Measurements from ENCODE around the gene DDIT3. TPM values are rescaled to one million over a fixed set of nuclear protein-coding genes. Genes with fewer than 3 reads are reported as not detected.
"Not testable (repeated sequence)": the region's sequence is repeated elsewhere in the genome, so short reads cannot be mapped to it uniquely, and the experiment has no call there.

The DDIT3 gene
- total and polyA plus RNA-seq, 2 of the 8 experiments (the other 6 are each of a cell fraction or from before 2014, with no cell fraction given) = 4.9 to 5.7 TPM

DNA sequence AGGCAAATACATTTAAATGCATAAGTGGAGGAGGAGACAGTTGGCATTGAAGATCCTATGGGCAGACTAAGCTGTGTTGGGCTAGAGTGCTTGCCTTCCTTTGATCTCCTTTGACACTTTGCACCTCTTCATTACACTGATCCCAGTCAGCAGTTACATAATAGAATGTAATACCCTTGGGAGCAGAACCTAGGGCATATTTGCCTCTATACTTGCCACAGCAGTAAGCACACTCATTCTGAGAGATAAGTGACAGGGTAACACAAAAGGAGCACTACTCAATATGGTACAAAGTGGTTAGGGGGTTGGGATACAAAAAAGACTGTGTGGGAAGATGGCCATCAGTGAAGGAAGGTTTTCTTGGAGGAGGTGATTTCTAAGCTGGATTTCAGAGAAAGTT lies 23.5 kb downstream of the DDIT3 start (continued):
- no peak for TF ChIP-seq JUN (IDR thresholded peaks at IDR 0.05; ENCODE audit: low read depth, low read length)
- no peak for TF ChIP-seq PHF8 (conservative IDR thresholded peaks at IDR 0.05; ENCODE audit: low read depth, low read length)
- TF ChIP-seq CBX5 (IDR thresholded peaks at IDR 0.05; ENCODE audit: low read depth, low read length) = no peak
- no peak for TF ChIP-seq SIX5 (IDR thresholded peaks at IDR 0.05; ENCODE audit: low read depth, low read length)

DNA sequence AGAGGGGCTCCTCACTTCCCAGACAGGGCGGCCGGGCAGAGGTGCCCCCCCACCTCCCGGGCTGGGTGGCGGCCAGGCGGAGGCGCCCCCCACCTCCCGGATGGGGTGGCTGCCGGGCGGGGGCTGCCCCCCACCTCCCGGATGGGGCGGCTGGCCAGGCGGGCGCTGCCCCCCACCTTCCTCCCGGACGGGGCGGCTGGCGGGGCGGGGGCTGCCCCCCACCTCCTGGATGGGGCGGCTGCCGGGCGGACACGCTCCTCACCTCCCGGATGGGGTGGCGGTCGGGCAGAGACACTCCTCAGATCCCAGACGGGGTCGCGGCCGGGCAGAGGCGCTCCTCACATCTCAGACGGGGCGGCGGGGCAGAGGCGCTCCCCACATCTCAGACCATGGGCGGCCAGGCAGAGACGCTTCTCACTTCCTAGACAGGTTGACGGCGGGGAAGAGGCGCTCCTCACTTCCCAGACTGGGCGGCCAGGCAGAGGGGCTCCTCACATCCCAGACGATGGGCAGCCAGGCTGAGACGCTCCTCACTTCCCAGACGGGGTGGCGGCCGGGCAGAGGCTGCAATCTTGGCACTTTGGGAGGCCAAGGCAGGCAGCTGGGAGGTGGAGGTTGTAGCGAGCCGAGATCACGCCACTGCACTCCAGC lies 25.1 kb downstream of the DDIT3 start:
- H3K79me1 ChIP-seq (ENCODE audit: low read depth, low read length); H3K4me1 ChIP-seq (replicated peaks in 1 of 4; ENCODE audit: control insufficient read depth in 3 of 4, insufficient read depth in 4 of 4, low read length in 3 of 4); H2BK20ac ChIP-seq (ENCODE audit: low read length); H4K91ac ChIP-seq (replicated peaks; ENCODE audit: insufficient read length, low read length); FAIRE-seq; H3K27ac ChIP-seq (ENCODE audit: low read depth, low read length); H2AFZ ChIP-seq (ENCODE audit: low read length); H3K9me3 ChIP-seq (ENCODE audit: insufficient read depth in 2 of 2, low read depth in 1 of 2, low read length in 1 of 2); H4K5ac ChIP-seq (ENCODE audit: insufficient read length, low read depth, low read length); H2BK15ac ChIP-seq (ENCODE audit: low read length); POLR2A ChIA-PET (ENCODE audit: partially characterized antibody); H2BK120ac ChIP-seq (replicated peaks; ENCODE audit: low read depth, low read length); H4K20me1 ChIP-seq (replicated peaks in 1 of 2; ENCODE audit: control insufficient read depth in 1 of 2, insufficient read depth in 2 of 2, low read length in 2 of 2); H3K9ac ChIP-seq (replicated peaks in 1 of 4; ENCODE audit: extremely low read depth in 1 of 4, low read depth in 3 of 4, low read length in 3 of 4); DNase-seq (ENCODE audit: low read depth in 1 of 2, low spot score in 2 of 2); H3K4me3 ChIP-seq (ENCODE audit: extremely low read depth in 1 of 4, insufficient read depth in 2 of 4, low read depth in 3 of 4, low read length in 4 of 4); H3K23me2 ChIP-seq (ENCODE audit: low read depth, low read length); H3K4me2 ChIP-seq (ENCODE audit: insufficient read depth in 1 of 2, low read depth in 2 of 2, low read length in 2 of 2); H3K27me3 ChIP-seq (replicated peaks in 1 of 4; ENCODE audit: control insufficient read depth in 3 of 4, extremely low read depth in 1 of 4, insufficient read depth in 3 of 4, low read length in 3 of 4); H3K23ac ChIP-seq (ENCODE audit: insufficient read length); H4K8ac ChIP-seq (ENCODE audit: extremely low read depth, insufficient read depth, low read length); H3K18ac ChIP-seq (ENCODE audit: extremely low read depth, low read length); H3K56ac ChIP-seq (replicated peaks; ENCODE audit: insufficient read length, low read depth, low read length); H2BK5ac ChIP-seq (ENCODE audit: low read depth, low read length); CTCF ChIA-PET (ENCODE audit: partially characterized antibody); H3K4ac ChIP-seq (replicated peaks; ENCODE audit: insufficient read length, low read depth, low read length); H2AK5ac ChIP-seq (ENCODE audit: low read depth, low read length); H3K79me2 ChIP-seq (ENCODE audit: control insufficient read depth in 1 of 2, insufficient read depth in 2 of 2, low read length in 2 of 2); H3K14ac ChIP-seq (ENCODE audit: insufficient read length); H2BK12ac ChIP-seq (ENCODE audit: low read depth, low read length): not testable (repeated sequence)
- peaks cover 36 to 82% (median 59%) of the 10 kb centered on the region in 4 experiments for H3K36me3 ChIP-seq (ENCODE audit: control insufficient read depth in 2 of 4, insufficient read depth in 4 of 4, low read length in 3 of 4)
- 89% methylated on average over 7 of the region's 48 CpGs; no CpG with 5 or more reads in 1 of the 2 experiments for WGBS, 2 experiments (ENCODE audit: extremely low coverage in 1 of 2, insufficient coverage in 1 of 2, insufficient read length in 1 of 2, insufficient replicate concordance in 2 of 2, low coverage in 1 of 2, low lambda C conversion rate in 2 of 2, missing lambda C conversion rate in 1 of 2)

All from H1 (cell line).